GM18499 (cell line): ENCODE measurements around the gene PAPPA.

Experiments
- ATAC-seq: cut with Tn5 transposase; IDR thresholded peaks from one replicate; pipeline ENCODE4 v1.9.1; 2021; ENCODE audit warnings: moderate number of reproducible peaks; ENCODE audit not compliant: insufficient read depth, unreplicated experiment

Gene PAPPA

DNA sequence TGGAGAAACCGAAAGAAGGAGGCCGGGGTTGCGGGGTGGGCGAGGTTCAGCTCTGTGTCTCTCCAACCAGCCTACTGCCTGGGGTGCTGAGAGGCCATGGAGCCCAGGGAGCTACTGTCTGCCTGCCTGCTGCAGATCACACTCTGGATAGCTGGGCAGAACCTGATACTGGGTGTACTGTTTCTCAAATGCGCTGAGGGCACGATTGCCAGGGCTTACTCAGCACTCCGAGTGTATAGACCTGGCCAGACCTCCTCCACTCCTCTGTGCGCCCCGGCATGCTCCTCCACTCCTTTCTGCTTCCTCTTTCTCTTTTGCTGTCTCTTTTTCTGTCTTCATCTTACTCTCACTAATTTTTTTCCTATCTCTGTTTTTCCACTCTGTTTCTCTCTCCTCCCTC, 215.1 kb downstream of the PAPPA start:
- no peak for ATAC-seq

DNA sequence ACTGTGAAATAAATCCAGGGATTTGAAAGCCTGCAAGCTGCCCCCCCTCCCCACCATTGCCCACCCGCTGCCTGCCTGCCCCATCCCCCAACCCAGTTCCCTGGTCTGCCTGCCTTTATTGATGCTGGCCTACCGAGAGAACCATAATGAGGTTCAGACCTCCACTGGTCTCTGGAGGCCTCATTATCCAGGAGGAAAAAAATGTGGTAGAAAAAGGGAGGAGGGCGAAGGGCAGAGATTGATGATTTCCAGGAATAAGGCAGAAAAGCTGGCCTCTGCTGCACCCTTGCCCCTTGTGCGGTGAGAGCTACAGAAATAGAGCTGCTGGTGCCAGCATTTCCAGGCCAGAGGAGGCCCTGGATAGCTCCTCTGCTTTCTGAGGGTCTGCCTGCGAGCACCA, 216.1 kb downstream of the PAPPA start:
- ATAC-seq = no peak

DNA sequence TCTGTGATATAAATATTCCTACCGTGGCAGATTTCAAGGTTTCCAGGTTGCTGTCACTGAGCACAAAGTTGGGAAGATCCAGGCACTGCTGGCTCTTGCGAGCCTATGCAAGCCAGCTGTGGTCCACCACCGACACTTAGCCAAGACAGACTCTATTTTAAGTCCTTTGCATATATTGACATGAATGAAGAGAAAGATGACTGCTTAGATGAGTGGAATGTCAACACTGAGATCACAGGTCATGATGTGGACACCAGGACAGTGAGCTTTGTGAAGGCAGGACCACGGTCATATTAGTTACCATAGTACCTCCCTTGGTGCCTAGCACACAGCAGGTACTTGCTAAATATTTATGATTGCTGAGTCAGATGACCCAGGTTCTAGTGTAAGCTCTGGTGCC, 217.0 kb downstream of the PAPPA start:
- ATAC-seq = no peak

DNA sequence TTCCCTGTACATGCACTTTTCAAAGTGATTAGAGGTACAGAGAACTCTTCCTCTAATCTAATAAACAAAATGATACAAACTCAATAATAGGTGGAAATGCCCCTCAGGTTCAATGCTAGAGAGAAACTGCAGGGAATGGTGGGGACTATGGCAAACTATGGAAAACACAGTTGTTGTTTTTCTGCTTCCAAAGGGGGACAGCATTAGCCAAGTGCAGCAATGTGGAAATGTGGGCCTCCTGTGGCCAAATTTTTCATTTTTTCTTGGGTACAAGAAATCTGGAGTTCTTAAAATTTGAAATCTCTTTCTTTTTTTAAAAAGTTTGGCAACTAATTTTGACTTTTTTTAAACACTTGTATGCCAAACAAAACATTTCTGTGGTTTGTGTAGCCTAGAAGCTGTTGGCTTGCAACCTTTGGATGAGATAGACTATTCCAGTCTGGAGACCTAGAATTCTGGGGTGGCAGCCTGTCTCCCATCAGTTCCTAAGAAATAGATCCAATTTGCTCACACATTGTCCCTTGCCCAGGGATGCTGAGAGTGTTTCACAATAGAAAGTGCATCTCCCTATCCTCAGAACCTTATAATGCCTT, 218.6 kb downstream of the PAPPA start:
- no peak for ATAC-seq

DNA sequence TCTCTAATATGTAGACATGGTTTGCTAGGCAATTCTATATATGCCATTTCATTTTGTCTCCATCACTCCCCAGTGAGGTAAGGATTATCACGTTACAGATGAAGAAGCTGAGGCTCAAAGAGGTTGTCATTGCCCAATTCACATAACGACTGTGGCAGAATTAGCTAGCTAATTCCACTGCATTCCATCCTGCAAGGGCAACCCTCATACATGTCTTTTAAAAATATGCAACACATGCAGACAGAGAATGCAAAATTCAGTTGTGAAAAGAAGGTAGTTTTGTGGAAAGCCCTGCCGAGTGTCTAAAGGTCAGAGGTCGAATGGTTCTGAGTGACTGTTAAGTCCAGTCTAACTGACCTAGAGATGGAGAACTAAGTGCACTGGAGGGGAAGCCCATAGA, 219.2 kb downstream of the PAPPA start:
- no peak for ATAC-seq

DNA sequence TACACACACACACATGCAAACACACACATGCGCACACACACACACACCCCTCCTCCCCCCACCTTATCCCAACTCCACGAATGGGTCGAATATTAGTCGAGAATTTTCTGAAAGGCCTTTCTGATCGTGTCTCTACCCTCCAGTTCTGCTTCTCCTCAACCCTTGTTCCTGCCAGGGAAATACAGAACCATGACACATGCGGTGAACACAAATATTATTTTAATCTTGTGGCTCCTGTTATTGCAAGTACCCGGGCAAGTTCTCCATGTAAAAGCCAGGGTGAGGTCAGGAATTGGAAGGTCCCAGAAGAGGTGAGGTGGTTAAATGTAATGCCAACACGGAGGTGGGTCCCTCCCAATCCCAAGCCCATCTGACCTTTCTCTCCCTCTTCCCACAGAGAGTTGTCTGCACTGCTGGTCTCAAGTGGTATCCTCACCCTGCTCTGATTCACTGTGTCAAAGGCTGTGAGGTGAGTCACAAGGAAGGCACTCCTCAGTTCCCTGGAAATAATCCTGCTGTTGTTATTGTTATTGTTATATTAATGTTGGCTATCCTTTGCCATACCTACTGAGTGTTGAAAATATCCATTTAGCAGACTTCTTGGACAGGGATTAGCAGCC, 223.7 kb downstream of the PAPPA start:
- no peak for ATAC-seq

DNA sequence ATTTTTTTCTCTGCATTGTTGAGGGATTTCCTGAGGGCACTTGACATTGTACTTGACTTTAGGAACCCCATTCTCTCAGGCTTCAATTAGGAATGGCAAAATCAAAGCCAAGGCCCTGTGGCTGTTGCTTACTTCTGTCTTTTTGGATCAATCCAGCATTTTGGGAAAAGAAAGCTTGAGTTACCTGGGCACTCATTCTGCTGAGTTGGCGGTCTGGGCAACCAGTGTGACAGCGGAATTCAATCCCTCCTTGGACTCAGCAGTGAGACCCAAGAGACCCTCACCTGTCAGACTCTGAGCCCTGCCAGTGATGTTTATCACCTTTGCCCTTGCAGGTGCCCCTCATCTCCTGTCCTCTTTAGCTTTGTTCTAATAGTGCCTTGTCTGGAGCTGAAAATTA, 225.3 kb downstream of the PAPPA start:
- ATAC-seq = no peak

DNA sequence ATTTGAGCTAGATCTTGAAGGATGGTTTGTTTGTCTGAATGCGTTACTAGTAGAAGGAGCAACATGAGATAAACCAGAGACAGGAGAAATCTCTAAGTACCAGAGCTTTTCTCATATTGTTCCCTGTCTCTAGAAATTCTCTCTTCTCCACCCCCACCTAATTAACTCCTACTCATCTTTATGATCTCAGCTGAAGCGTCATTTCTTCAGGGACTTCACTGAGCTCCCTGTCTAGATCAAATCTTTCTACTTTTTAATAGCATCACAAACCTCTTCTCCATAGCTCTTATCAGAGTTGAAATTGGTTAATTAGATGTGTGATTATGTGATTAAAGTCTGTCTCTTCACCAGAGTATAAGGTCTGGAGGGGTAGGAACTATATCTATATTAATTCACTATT, 226.2 kb downstream of the PAPPA start:
- no peak for ATAC-seq

DNA sequence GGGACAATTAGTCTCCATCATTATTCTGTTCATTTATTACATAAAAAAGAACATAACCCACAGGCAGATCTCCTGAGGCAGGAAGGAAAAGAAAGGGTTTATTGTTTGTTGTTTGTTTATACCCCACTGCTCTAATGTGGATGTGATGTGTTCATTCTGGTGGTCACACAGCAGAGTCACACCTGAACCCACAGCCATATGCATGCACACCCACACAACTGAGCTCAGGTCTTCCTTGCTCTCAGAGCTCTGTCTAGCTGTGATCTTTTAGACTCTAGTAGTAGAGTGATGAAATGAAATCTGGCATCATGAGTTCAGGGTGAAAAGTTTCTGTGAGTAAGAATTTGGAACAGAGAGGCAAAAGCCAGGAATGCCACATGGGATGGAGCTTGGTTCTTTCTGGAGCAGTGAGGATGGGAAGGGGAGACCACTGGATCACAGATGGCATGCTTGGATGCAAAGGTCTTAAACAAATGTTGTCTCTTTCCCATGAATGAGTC, 227.0 kb downstream of the PAPPA start:
- ATAC-seq = no peak

DNA sequence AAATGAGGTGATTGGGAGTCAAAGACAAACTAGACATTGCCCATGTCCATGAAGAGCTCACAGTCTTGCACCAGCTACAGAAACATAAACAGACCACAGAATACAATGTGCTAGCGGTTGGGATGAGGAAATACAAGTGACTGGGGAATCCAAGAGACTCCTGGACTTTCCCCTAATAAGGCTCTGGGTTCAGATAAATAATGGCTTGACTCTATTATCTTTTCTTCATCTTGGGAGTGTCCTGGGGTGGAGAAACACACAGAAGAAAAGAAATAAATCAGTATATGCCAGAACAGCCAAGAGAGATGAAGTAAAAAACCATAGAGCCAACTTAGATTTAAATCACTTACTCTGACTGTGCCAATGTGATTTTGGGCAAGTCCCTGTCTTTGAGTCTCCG, 227.8 kb downstream of the PAPPA start:
- ATAC-seq = no peak

DNA sequence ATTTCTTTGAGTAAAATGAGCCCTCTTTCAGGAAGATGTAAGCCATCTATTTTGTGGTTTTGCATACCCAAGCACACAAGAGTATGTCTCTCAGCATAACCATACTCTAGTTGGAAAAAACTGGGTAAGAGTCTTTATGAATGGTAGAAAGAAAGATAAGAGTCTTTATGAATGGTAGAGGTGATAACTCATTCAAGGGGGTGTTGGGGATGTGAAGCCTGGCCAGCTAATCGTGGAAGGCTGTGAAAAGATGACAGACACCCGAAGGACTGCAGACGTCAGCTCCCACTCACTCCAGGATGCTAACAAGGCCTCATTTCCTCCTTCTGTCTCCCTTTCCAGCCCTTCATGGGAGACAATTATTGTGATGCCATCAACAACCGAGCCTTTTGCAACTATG, 228.5 kb downstream of the PAPPA start:
- ATAC-seq = no peak

DNA sequence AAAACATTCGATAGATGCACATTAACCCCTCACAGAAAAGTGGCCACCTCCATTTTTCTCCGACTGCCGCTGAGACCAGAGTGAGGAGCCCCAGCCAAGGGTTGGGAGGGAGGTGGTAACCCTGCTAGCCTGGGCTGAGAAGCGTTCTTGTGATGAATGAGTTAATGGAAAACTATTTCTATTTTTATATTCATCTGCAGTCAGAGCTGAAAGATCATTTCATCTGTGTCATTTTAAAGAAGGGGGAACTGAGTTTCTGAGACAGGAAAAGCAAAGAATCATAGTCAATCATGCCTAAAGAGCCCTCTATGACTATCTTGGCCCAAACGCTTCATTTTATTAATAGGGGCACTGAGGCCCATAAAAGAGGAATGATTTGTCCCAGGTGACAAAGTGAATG, 229.5 kb downstream of the PAPPA start:
- no peak for ATAC-seq

DNA sequence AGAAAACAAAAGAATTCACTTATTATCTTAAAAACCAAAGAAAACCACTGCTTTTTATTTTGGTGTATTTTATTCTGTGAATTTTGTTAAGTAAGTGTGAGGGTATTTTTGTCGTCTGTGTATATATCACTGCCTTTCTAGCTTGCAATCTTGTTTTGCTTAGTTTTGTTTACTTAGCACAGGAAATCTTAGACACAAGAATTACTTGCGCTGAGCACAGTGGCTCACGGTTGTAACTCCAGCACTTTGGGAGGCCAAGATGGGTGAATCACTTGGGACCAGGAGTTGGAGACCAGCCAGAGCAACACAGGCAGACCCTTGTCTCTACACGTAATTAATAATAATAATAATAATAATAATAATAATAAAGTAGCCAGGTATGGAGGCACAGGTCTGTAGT, 230.3 kb downstream of the PAPPA start:
- no peak for ATAC-seq

DNA sequence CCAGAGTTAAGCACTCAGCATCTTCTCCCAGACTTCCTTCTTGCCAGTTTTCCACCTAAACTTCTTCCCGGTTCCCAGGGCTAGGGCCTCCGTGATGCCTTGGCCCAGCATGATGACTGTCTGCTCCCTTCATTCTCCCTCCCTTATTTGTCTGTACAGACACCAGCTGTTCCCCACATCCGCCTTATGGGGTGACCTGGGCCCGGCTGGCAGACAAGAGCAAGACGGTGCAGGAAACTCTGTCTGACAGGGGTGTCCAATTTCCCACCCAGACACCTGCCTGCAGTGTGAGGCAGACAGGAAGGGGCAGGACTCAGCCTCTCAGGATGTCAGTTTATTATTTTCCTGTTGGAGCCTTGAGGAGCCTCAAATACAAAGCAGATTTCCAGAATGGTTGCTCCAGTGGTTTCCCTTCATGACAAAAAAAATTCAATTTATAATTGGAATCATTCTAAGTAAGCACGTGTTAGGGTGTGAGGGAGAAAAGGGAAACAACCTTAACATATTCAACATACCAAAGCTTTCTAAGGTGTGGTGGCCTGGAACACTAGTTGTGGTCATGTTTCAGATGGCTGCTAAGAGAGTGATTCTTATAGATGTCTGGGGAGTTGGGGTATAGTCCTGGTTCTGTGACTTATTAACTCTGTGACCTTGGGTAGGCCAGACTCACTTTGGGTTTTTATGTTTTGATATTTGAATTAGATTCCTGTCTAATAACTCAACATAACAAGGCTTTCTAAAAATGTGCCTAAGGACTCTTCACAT, 234.5 kb downstream of the PAPPA start:
- no peak for ATAC-seq

DNA sequence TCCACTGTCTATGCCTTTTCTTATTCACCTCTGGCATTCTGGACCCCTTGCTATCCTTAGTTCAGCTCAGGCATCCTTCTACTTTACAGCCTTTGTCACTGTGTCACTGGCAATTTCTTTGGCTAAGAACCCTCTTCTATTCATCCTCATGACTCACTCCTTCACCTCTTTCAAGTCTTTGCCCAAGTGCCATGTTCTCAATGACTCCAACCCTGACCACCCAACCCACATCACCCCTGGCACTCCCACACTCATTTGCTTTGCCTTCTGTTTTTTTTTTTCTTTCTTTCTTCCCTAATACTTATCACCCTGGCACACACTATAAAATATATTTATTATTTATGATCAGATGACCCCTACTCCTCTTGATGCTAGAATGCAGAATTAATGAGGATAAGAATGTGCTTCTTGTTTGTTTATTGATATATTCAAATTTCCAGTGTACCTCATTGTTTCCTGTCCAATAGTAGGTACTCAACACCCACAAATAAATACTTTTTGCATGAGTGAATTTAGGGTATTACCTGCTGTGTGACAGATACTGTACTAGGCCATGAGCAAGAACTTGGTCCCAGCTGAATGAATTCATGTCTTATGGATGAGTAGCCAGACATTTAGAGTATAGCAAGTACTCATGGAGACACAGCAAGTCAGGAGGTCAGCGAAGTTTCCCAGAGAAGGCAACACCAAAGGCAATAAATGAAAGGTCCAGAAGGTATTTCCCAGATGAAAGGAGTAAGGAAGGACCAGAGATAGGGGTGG, 236.1 kb downstream of the PAPPA start:
- no peak for ATAC-seq

DNA sequence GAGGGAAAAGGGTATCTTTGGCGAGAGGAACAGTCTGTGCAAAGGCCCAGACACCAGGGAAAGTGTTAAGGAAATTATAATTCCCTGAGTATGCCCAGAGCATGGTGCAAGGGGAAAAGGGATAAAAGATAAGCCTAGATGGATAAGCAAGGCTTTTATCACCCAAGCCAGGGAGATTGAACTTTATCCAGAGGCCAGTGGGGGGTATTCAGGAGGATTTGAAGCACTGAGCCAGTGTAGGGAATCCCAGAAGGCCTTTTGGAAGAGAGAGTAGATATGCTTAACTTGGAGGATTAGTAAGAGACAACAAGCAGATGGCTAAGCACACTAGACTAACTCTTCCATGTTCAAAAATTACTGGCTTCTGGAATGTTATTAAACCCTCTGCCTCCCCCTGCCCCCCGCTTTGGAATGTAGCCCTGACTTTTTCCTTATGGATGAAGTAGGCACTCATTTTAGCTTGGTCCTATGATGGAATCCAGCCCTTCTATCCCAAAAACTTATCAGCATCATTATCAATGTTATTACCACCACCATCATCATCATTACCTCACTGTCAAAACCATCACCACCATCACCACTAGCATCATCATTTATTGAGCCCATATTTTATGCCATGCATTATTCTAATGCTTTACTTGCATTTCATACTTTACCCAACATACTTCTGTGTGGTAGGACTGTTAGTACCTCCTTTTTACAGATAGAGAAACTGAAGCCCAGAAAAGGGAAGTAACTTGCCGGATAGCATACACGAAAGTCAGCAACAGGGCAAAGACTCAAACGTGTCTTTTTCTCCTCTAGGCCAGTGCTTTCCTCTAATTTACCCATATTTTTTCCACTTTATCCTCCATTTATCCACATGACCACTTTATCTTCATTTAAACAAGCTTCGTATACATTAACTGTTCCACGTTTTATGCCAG, 237.0 kb downstream of the PAPPA start:
- ATAC-seq = peak; percentile 58

DNA sequence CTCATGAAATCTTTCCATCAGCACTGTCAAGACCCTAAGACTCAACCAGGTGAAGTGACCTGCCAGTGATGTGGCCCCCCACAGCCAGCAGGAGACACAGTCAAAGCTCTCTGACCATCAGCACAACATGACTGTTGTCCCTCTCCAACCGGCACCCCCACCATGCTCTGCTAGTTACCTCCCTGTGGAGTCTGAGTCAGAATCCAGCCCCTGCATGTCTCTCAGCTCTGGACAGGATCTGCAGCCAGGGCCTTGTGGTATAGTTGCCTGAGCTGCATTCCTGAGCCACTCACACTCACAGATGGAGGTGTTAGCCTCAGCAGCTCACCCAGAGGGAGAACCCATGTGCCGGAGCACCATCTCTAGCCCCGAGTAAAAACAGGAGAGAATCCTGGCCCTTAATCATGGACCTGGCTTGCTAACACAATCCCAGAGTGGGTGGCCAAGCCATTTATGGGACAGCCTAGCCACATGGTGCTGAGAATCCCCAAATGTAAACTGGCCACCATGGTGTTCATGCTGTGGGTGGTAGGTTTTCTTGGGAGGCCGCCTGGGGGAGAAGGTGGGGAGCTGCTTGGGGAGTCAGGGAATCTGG, 237.8 kb downstream of the PAPPA start:
- no peak for ATAC-seq

DNA sequence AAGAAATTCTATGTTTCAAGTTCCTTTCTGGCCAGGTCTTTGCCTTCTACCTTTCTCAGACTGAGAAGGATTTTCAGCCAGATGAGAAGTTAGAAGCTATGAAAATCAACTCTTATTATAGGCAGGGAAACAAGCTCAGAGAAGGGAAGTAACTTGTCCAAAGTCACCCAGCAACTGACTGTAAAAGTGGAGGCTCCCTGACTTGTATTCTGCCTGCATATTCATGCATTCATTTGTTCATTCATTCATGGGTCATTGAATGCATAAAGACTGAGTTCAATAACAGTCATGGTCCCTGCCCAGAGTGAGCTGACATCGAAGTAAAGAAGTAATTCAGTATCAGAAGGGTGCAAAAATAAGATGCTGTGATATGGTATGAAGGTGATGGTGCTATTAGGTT, 239.6 kb downstream of the PAPPA start:
- ATAC-seq = no peak

DNA sequence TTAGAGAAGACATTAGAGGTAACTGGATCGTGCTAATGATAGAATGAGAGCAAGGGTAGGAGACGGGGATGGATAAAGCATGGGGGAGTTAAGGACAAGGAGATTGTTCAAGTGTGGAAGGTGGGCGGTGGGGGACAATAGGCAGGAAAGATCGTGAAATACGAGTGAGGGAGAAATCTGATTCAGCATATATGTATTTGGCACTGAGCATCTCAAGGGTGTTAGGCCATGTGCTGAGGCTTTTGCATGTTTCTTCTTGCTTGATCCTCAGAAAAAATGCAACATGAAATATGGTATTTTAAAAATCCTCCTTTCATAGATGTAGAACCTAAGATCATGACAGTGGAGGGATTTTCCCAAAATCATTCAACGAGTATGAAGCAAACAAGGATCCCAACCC, 240.5 kb downstream of the PAPPA start:
- ATAC-seq = no peak
